IPS-15b (cell line): ENCODE data around the gene CDK6.

Experiments
- H3K27me3 ChIP-seq: one replicate; pipeline ENCODE4 v1.6.1; 2013; ENCODE audit warnings: low read length; ENCODE audit not compliant: control insufficient read depth, insufficient read depth
- H3K36me3 ChIP-seq: one replicate; pipeline ENCODE4 v1.6.1; 2013; ENCODE audit warnings: low read length; ENCODE audit not compliant: control insufficient read depth, insufficient read depth
- H3K4me1 ChIP-seq: one replicate; pipeline ENCODE4 v1.6.1; 2013; ENCODE audit warnings: mild to moderate bottlenecking, low read length; ENCODE audit not compliant: control insufficient read depth, insufficient read depth
- H3K4me3 ChIP-seq: one replicate; pipeline ENCODE4 v1.5.1; 2013; ENCODE audit warnings: low read depth, low read length
- H3K9ac ChIP-seq: one replicate; pipeline ENCODE4 v1.6.1; 2013; ENCODE audit warnings: low read depth, mild to moderate bottlenecking, low read length
- H3K9me3 ChIP-seq: one replicate; pipeline ENCODE4 v1.6.1; 2013; ENCODE audit warnings: mild to moderate bottlenecking, low read length; ENCODE audit not compliant: control insufficient read depth, insufficient read depth

CDK6 gene

DNA sequence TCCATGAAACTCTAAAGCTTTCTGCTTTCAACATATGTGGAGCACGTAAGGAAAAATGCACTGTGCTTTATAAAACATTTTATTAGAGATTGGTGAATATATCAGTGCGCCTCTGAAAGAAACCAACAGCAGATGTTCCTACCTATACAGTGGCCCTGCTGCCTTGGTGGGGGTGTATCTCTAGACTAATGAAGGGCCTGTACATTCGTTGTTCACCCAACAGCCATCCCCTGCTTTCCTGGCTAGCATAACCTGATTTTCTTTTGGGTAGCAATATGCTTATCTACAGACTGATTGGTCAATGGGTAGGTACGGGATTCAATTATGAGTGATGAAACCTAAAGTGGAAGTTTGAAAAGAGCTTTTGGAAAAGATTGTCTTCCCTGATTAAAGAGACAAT, 126.5 kb downstream of the CDK6 start:
- Histone ChIP-seq H3K9ac (no peak overlapping the region), H3K4me1 (no peaks in the 10 kb centered on the region), H3K36me3 (no peaks in the 10 kb centered on the region), H3K9me3 (no peaks in the 10 kb centered on the region), H3K27me3 (no peaks in the 10 kb centered on the region), H3K4me3 (no peak overlapping the region)

DNA sequence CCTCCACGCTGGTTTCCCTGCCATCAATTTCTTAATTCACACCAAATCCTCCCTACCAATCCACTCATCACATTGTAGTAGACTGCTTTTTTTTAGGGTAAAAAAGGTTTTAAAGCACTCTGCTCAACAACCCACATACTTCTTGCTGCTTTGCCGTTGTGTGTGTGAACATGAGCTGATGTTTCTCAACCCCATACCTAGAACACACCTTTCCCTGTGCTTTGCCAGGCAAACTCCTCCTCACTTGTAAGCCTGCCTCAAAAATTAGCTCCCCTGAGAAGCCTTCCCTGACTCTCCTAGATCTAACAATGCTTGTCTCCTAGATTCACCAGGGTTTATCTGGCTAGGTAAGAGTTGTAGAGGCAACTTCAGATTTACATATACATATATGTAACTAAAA, 127.2 kb downstream of the CDK6 start:
- no peak overlapping the region for H3K9ac ChIP-seq
- no peaks in the 10 kb centered on the region for H3K9me3 ChIP-seq
- H3K4me3 ChIP-seq, result no peak overlapping the region
- H3K27me3 ChIP-seq, result no peaks in the 10 kb centered on the region
- H3K4me1 ChIP-seq, result no peaks in the 10 kb centered on the region
- no peaks in the 10 kb centered on the region for H3K36me3 ChIP-seq

DNA sequence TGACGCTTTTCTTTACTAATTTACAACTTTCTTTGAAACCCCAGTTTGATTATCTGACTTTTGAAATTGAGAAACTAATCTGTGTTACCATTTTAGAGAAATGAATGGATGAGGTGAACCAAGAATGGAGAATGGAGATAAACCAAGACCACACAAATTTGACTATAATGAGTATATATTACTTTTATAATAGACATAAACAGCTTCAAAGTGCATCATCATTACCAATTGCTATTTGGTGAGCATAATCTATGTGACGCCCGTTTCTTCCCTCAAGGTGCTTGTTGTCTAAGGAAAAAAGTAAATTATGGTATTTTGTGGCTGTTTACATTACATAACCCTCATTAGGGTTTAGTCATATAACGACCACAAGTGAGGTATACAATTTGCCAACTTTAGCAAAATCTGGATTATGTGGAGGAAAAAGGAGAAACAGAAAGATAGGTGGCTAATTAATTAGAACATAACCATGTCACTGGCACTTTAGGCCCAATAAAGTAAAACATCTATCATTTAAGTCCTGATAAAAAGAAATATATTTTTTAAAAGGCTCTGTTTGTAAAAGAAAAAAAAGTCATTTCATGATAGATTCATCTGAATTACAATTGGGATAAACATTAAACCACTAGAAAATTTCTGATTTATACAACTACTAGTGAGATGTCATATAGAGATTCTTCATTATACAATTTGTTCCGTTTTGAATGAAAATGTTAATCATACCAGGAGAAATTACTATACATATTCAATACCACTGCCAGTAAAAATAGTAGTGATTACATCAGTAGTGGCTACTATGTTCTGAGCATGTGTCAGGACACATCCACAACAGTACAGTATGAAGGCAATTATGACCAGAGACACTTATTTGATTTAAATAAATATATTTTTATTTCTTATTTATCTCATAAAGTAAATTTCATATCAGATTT, 128.0 kb downstream of the CDK6 start:
- no peaks in the 10 kb centered on the region for H3K36me3 ChIP-seq
- no peak overlapping the region for H3K9ac ChIP-seq
- H3K4me1 ChIP-seq, result no peaks in the 10 kb centered on the region
- H3K4me3 ChIP-seq, result no peak overlapping the region
- no peaks in the 10 kb centered on the region for H3K9me3 ChIP-seq
- H3K27me3 ChIP-seq, result no peaks in the 10 kb centered on the region

DNA sequence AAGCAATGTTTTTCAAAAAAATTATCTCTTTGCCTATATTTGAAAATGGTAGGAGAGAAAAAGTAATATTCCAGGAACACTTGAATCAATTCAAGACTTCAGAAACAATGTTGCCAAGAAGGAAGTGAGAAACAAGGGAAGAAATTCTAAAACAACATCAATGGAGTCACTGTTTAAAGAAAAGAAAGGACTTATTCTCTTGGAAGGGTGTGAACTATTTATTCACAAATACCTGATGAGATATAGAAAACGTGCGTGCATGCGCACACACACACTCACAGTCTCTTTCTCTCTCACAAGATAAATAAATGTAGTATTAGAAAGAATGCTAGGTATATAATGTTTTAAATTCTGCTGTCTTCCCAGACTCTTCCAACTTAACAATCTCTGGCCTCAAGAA, 128.9 kb downstream of the CDK6 start:
- no peak overlapping the region for H3K9ac ChIP-seq
- H3K4me3 ChIP-seq, result no peak overlapping the region
- no peaks in the 10 kb centered on the region for H3K27me3 ChIP-seq
- H3K9me3 ChIP-seq, result no peaks in the 10 kb centered on the region
- no peaks in the 10 kb centered on the region for H3K4me1 ChIP-seq
- no peaks in the 10 kb centered on the region for H3K36me3 ChIP-seq

DNA sequence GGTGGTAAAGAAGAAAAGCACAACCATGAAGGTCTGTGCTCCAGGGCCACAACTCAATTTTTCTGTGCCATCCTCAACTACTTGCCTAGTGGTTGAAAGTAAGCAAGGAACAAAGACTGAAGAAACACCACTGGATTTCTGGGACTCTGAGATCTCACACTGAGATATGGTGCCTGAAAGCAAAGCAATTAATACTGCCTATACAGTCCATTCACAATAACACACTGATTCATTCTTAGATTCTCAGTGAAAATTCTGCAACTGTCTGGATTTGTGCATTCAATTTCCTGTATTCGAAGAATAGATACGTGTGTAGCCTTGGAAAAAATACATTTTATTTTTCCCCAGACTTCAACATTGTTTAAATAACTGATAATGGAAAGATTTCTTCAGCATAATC, 129.8 kb downstream of the CDK6 start:
- H3K27me3 ChIP-seq, result no peaks in the 10 kb centered on the region
- H3K9ac ChIP-seq, result no peak overlapping the region
- H3K4me3 ChIP-seq, result no peak overlapping the region
- no peaks in the 10 kb centered on the region for H3K4me1 ChIP-seq
- no peaks in the 10 kb centered on the region for H3K36me3 ChIP-seq
- H3K9me3 ChIP-seq, result no peaks in the 10 kb centered on the region

DNA sequence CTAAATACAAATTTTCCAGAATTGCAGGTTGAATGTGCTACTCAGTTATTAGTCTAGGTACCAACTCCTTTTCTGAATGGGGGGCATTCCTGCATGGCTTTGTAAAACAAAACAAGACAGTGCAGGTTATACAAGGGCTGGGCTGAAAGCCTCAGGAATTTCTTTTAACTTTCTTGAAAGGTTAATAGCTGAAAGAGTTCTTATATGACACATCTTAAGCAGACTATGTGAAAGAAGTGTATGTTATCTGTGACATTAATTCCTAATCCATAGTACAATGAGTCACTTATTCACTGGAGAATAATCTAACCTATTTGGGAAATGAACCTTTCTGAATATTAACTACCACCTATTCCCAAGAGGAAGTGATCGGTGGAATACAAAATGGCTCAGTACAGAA, 130.5 kb downstream of the CDK6 start:
- Histone ChIP-seq H3K36me3 (no peaks in the 10 kb centered on the region), H3K4me1 (no peaks in the 10 kb centered on the region), H3K4me3 (no peak overlapping the region), H3K9me3 (no peaks in the 10 kb centered on the region), H3K9ac (no peak overlapping the region), H3K27me3 (no peaks in the 10 kb centered on the region)

DNA sequence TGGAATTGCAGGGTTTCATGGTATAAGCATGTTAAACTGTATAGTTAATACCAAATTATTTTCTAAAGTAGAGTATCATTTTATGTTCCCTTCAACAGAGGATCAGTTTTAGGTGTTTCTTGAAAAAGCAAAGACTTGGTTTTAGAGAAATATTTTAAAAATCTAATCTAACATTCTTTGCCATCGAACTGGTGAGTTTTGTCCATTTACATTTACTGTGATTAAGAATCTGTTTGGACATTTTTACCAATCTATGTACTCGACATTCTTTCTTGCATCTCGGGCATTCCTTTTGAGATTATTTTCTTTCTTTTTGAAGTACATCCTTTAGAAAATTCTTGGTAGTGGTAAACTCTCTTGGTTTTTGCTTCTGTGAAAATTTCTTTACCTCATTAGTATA, 131.5 kb downstream of the CDK6 start:
- Histone ChIP-seq H3K27me3 (no peaks in the 10 kb centered on the region), H3K36me3 (no peaks in the 10 kb centered on the region), H3K9ac (no peak overlapping the region)

DNA sequence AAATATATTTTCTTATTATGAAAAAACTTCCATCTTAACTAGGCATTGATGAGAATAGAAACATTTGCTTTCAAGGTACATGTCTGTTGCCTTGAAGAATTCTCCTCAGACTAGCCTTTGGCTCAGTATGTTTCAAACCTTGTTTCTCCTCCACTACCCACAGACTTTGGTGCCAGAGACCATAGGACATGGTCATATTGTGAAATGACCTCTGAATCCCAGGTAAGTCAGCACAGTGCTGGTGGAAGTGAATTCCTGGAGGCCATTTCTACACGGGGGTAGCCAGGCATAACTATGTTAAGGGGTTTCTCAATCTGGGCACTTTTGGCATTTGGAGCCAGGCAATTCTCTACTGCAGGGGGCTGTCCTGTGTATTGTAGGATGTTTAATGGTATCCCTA, 133.8 kb downstream of the CDK6 start:
- Histone ChIP-seq H3K9me3 (no peaks in the 10 kb centered on the region), H3K4me3 (no peak overlapping the region), H3K4me1 (no peaks in the 10 kb centered on the region), H3K36me3 (no peaks in the 10 kb centered on the region), H3K27me3 (no peaks in the 10 kb centered on the region), H3K9ac (no peak overlapping the region)

More for the DNA sequence above, 131.5 kb downstream of the CDK6 start:
- no peaks in the 10 kb centered on the region for H3K9me3 ChIP-seq
- no peaks in the 10 kb centered on the region for H3K4me1 ChIP-seq
- H3K4me3 ChIP-seq, result no peak overlapping the region

DNA sequence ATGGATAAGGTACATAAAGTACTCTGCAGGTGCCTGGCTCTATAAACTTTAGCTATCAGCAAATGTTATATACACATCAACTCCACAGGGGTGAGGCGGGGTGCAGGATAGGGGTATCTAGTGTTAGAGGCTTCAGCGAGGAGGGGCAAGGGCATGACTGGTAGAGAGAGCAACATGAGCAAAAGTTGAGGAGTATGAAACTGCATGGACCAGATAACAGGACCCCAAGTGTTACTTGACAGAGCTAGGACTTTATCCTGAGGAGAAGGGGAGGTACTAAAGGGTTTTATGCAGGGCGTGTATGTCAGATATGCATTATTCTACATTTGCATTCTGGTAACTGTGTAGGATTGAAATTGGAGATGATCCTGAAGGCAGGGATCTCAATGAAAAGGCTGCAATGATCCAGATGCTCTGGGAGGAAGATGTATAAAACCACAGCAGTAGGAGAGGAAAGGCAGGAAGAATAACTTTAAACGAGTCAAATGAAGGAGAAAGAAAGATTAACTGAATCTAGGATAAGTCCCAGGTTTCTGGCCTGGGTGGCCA, 136.3 kb downstream of the CDK6 start:
- Histone ChIP-seq H3K9ac (no peak overlapping the region), H3K4me1 (peaks cover 16% of the 10 kb centered on the region), H3K27me3 (no peaks in the 10 kb centered on the region), H3K36me3 (no peaks in the 10 kb centered on the region), H3K4me3 (no peak overlapping the region), H3K9me3 (no peaks in the 10 kb centered on the region)

DNA sequence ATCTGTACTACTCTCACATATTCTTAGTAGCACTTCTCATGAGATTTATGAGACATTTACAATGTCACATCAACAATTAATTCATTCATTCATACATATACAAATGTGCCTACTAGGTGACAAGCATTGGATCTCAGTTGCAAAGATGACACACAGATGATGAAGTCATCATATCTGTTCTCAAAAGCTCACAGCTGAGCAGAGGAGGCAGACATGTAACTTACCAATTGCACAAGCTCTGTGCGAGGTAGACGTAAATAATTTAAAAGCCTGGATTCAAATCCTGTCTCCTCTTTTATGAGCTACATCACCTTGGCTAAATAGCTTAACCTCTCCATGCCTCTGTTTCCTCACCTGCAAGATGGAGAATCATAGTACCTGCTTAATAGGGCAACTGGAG, 136.8 kb downstream of the CDK6 start:
- Histone ChIP-seq H3K4me3 (no peak overlapping the region), H3K4me1 (peaks cover 19% of the 10 kb centered on the region), H3K9me3 (no peaks in the 10 kb centered on the region), H3K9ac (no peak overlapping the region), H3K27me3 (no peaks in the 10 kb centered on the region), H3K36me3 (no peaks in the 10 kb centered on the region)

DNA sequence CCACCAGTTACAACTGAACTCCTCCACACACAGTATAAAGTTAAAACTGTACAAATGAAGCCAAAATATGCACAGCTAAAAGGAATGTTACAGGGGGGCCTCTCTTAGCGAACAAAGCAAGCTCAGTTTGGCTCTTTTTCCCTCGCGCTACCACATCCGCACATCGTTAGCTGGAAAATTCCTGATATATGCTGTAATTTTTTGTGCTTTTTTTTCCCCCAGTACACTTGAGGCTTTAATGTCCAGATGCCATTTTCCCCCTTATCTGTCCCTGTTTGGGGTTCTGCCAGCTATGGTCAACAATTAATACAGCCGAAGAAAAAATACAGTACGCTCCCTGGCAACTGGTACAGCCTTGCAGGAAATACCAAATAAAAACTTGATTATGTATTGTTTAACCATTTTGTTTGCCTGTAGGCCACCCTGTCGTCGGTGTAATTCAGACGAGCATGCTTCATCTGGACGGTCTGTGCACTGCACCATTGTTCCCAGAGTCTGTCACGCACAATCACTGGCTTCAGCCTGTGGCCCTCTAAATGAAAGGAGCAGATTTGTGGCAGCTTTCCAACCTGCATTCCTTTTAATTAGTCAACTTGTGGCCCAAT, 138.0 kb downstream of the CDK6 start:
- Histone ChIP-seq H3K9ac (no peak overlapping the region), H3K36me3 (no peaks in the 10 kb centered on the region), H3K4me1 (peaks cover 19% of the 10 kb centered on the region), H3K9me3 (no peaks in the 10 kb centered on the region), H3K27me3 (no peaks in the 10 kb centered on the region), H3K4me3 (no peak overlapping the region)

DNA sequence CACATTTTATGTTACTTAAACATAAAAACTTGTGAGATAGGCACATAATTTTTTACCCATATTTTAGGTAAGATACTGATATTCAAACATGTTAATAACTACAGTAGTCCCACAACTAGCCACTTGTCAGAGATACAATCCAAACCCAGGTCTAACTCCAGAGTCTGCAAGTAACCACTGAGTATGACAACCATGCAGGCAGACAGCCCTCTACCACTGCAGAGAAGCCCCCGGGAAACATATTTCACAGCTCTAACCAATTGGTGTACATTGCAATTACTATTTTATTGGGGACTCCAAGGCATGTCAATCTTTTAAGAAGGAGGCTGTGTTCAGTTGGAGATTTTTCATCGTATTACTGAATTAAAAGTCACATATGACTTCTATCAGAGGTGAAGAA, 139.0 kb downstream of the CDK6 start:
- Histone ChIP-seq H3K4me3 (no peak overlapping the region), H3K4me1 (peaks cover 19% of the 10 kb centered on the region), H3K36me3 (no peaks in the 10 kb centered on the region), H3K9ac (no peak overlapping the region), H3K27me3 (no peaks in the 10 kb centered on the region), H3K9me3 (no peaks in the 10 kb centered on the region)
